OCI-LY3 (cell line): ENCODE data around the gene DKK3.

Experiments
- H2AFZ ChIP-seq: fragments of 200-600, 300-600 bp; shearing (Covaris generic); 2 replicates; pipeline ENCODE4 v1.6.0; 2014; ENCODE audit warnings: antibody characterized with exemption, low read depth, low read length
- H3K27ac ChIP-seq: fragments of 200-600, 300-600 bp; sonication (generic); 2 replicates; pipeline ENCODE4 v1.5.1; 2014; ENCODE audit warnings: mild to moderate bottlenecking, low read length, moderate library complexity, mixed read lengths
- H3K27me3 ChIP-seq: fragments of 200-600, 300-600 bp; sonication (generic); 2 replicates; pipeline ENCODE4 v1.6.1; 2014; ENCODE audit warnings: low read depth, low read length, mixed read lengths
- H3K36me3 ChIP-seq: fragments of 200-600, 300-600 bp; sonication (generic); replicated peaks from 2 replicates; pipeline ENCODE3; 2014; ENCODE audit warnings: low read depth, low read length, mixed read lengths
- H3K4me1 ChIP-seq: fragments of 300-600, 200-600 bp; sonication (generic); 2 replicates; pipeline ENCODE4 v1.6.1; 2014; ENCODE audit warnings: low read length, mixed read lengths
- H3K4me2 ChIP-seq: fragments of 200-600, 300-600 bp; sonication (generic); 2 replicates; pipeline ENCODE4 v1.6.1; 2014; ENCODE audit warnings: low read length, mixed read lengths
- H3K4me3 ChIP-seq: fragments of 300-600, 200-600 bp; sonication (generic); 2 replicates; pipeline ENCODE4 v1.5.1; 2014; ENCODE audit warnings: antibody characterized with exemption, mild to moderate bottlenecking, low read length, moderate library complexity
- H3K79me2 ChIP-seq: fragments of 300-600, 200-600 bp; shearing (Covaris generic); 2 replicates; pipeline ENCODE4 v1.6.1; 2014; ENCODE audit warnings: mild to moderate bottlenecking, low read length, mixed read lengths
- H3K9ac ChIP-seq: fragments of 300-600, 200-600 bp; shearing (Covaris generic); 2 replicates; pipeline ENCODE4 v1.6.0; 2014; ENCODE audit warnings: mild to moderate bottlenecking, low read length, moderate library complexity
- H3K9me3 ChIP-seq: fragments of 200-600, 300-600 bp; shearing (Covaris generic); 2 replicates; pipeline ENCODE4 v1.6.1; 2014; ENCODE audit warnings: low read length, mixed read lengths; ENCODE audit not compliant: insufficient read depth
- H4K20me1 ChIP-seq: fragments of 200-600, 300-600 bp; sonication (generic); 2 replicates; pipeline ENCODE4 v1.6.1; 2016; ENCODE audit warnings: low read length, mixed read lengths; ENCODE audit not compliant: insufficient read depth
- EZH2phosphoT487 ChIP-seq: fragments of 200-600 bp; shearing (Covaris generic); IDR thresholded peaks from 2 replicates; pipeline ENCODE4 v1.6.1; 2018; ENCODE audit warnings: antibody characterized with exemption, mixed run types, low read depth
- TF ChIP-seq, protein P1 (sequence below): fragments of 200-600, 300-600 bp; sonication (generic); IDR thresholded peaks from 2 replicates; pipeline ENCODE4 v1.5.1; 2014; ENCODE audit warnings: antibody characterized with exemption, low read length, low read depth

DKK3 gene

DNA sequence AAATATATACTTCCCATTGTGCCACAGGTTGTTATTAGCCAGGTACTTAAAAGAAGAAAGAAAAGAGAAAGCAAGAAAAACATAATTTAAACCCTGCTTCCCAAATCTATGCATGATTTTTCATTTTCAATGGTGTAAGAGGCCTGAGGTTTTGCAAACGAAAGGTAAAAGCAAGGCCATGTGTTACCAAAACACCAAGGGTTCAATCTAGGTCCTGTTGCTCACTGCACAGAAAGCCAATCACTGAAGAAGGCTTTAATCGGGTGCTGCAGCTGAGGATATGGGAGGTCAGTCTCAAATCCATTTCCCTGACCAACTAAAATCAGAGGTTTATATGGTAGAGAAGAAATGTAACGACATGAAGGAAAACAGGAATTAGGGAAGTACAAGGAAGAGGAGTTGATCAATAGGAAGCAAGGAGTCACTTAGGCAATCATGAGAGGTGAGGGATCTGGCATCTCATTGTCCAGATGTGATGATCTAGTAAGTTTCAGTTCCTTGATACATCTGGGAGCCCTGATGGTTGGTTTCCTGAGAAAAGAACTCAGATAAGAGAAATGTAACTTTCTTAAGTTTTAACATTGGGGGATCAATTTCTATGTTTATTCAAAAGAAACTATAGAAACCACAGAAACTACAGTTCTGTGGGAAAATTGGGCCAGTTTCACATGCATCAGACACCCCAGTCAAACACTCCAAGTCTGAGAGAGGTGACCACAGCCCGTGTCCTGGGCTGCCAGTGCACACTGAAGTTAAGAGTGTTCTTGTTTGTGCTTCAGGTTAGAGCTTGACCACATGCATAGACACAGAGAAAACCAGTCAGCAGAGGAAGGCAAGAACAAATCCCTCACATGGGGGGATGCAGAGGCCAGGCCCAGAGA, 18.1 kb upstream of the DKK3 start:
- Histone ChIP-seq H3K27me3 (no peaks in the 10 kb centered on the region), H3K27ac (no peak overlapping the region), H3K36me3 (no peaks in the 10 kb centered on the region), H4K20me1 (no peaks in the 10 kb centered on the region), H3K9ac (no peak overlapping the region), H3K79me2 (no peaks in the 10 kb centered on the region), H3K9me3 (no peaks in the 10 kb centered on the region), H2AFZ (no peak overlapping the region), H3K4me1 (no peaks in the 10 kb centered on the region), H3K4me2 (no peak overlapping the region), H3K4me3 (no peak overlapping the region)
- TF ChIP-seq, protein P1, sequence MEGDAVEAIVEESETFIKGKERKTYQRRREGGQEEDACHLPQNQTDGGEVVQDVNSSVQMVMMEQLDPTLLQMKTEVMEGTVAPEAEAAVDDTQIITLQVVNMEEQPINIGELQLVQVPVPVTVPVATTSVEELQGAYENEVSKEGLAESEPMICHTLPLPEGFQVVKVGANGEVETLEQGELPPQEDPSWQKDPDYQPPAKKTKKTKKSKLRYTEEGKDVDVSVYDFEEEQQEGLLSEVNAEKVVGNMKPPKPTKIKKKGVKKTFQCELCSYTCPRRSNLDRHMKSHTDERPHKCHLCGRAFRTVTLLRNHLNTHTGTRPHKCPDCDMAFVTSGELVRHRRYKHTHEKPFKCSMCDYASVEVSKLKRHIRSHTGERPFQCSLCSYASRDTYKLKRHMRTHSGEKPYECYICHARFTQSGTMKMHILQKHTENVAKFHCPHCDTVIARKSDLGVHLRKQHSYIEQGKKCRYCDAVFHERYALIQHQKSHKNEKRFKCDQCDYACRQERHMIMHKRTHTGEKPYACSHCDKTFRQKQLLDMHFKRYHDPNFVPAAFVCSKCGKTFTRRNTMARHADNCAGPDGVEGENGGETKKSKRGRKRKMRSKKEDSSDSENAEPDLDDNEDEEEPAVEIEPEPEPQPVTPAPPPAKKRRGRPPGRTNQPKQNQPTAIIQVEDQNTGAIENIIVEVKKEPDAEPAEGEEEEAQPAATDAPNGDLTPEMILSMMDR, result no peak

DNA sequence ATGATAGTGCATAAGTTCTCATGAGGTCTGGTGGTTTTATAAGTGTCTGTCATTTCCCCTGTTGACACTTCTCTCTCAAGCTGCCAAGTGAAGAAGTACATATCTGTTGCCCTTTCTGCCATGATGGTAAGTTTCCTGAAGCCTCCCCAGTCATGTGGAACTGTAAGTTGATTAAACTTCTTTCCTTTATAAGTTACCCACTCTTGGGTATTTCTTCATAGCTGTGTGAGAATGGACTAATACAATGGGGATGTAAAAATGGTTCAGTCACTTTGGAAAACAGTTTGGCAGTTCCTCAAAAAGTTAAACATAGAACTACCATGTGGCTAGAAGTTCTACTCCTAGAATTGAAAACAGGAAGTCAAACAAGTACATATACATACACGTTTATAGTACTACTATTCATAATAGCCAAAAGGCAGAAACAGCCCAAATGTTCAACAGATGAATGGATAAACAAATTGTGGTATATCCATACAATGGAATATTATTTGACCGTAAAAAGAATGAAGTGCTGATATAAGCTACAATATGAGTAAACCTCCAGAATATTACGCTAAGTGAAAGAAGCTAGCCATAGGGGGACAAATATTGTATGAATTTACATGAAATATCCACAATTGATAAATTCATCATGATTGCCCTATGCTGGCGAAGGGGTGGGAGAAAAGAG, 16.0 kb upstream of the DKK3 start:
- no peak overlapping the region for H2AFZ ChIP-seq
- peaks cover 4% of the 10 kb centered on the region; the same call in 1 of the 2 replicates for H3K27me3 ChIP-seq
- H3K27ac ChIP-seq, result no peak overlapping the region
- no peaks in the 10 kb centered on the region for H4K20me1 ChIP-seq
- H3K4me1 ChIP-seq, result no peaks in the 10 kb centered on the region
- no peaks in the 10 kb centered on the region for H3K9me3 ChIP-seq
- H3K4me3 ChIP-seq, result no peak overlapping the region
- no peaks in the 10 kb centered on the region for H3K36me3 ChIP-seq
- no peak for TF ChIP-seq EZH2phosphoT487
- TF ChIP-seq, protein P1, result no peak
- H3K79me2 ChIP-seq, result no peaks in the 10 kb centered on the region
- no peak overlapping the region for H3K4me2 ChIP-seq
- no peak overlapping the region for H3K9ac ChIP-seq

DNA sequence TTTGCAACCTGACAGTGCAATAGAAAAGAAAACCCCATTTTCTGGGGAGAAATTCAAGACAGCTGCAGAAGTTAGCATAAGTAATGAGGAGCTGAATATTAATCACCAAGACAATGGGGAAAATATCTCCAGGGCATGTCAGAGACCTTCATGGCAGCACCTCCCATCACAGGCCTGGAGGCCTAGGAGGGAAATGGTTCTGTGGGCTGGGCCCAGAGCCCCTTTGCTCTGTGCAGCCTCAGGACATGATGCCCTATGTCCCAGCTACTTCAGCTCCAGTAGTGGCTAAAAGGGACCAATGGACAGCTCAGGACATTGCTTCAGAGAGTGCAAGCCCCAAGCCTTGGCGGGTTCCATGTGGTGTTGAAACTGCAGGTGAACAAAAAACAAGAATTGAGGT, 14.6 kb upstream of the DKK3 start:
- peaks cover 4% of the 10 kb centered on the region; the same call in 1 of the 2 replicates for H3K27me3 ChIP-seq
- H3K27ac ChIP-seq, result no peak overlapping the region
- no peak overlapping the region for H3K9ac ChIP-seq
- no peaks in the 10 kb centered on the region for H3K79me2 ChIP-seq
- no peak overlapping the region for H3K4me2 ChIP-seq
- no peaks in the 10 kb centered on the region for H3K4me1 ChIP-seq
- TF ChIP-seq, protein P1, result no peak
- no peak for TF ChIP-seq EZH2phosphoT487
- no peaks in the 10 kb centered on the region for H3K36me3 ChIP-seq
- H4K20me1 ChIP-seq, result no peaks in the 10 kb centered on the region
- H2AFZ ChIP-seq, result no peak overlapping the region
- H3K9me3 ChIP-seq, result no peaks in the 10 kb centered on the region
- no peak overlapping the region for H3K4me3 ChIP-seq

DNA sequence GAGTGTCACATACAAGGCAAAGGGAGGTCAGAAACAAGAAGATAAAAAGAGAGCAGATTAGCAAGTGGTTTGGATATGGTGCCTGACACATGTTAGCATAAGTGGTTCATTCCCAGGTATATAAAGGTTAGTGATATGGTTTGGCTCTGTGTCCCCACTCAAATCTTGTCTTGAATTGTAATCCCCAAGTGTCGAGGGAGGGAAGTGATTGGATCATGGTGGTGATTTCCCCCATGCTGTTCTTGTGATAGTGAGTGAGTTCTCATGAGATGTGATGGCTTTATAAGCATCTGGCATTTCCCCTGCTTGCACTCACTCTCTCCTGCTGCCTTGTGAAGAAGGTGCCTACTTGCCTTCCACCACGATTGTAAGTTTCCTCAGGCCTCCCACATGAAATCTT, 12.1 kb upstream of the DKK3 start:
- TF ChIP-seq, protein P1, result no peak
- no peak for TF ChIP-seq EZH2phosphoT487
- H3K4me2 ChIP-seq, result no peak overlapping the region
- no peaks in the 10 kb centered on the region for H4K20me1 ChIP-seq
- no peaks in the 10 kb centered on the region for H3K79me2 ChIP-seq
- H3K27ac ChIP-seq, result no peak overlapping the region
- H3K4me1 ChIP-seq, result no peaks in the 10 kb centered on the region
- peaks cover 8% of the 10 kb centered on the region; the same call in 1 of the 2 replicates for H3K27me3 ChIP-seq
- no peaks in the 10 kb centered on the region for H3K9me3 ChIP-seq
- H3K4me3 ChIP-seq, result no peak overlapping the region
- H3K9ac ChIP-seq, result no peak overlapping the region
- no peak overlapping the region for H2AFZ ChIP-seq
- no peaks in the 10 kb centered on the region for H3K36me3 ChIP-seq
